Fibroblast of the aortic adventitia (primary cell): ENCODE measurements around the gene BPIFB6. TPM values are rescaled to one million over a fixed set of nuclear protein-coding genes. Genes with fewer than 3 reads are reported as not detected.

ENCODE experiments used
- DNase-seq: peaks from one replicate; pipeline ENCODE4 v3.0.0-alpha.2; 2010; ENCODE audit warnings: low read depth
- H3K4me3 ChIP-seq: 2 replicates; pipeline ENCODE4 v1.5.1; 2011; ENCODE audit warnings: low read depth, mild to moderate bottlenecking, control low read depth, low read length, moderate library complexity
- CTCF ChIP-seq: IDR thresholded peaks from 2 replicates; pipeline ENCODE4 v1.5.1; 2011; ENCODE audit warnings: mild to moderate bottlenecking, low read length, control low read depth, inconsistent platforms; ENCODE audit not compliant: insufficient read depth
- total RNA-seq: library from RNA; depleted of rRNA; stranded (reverse); fragments of >200 nt; gene quantifications from 2 replicates; pipeline ENCODE4 v1.2.3, GENCODE V29; 2012; ENCODE audit warnings: low replicate concordance

Gene BPIFB6
- total RNA-seq, 1 donor: not detected

GRCh38 chr20:33076662-33077372 is 45.4 kb downstream of the BPIFB6 start:
- no peak overlapping the region for H3K4me3 ChIP-seq
- no peak for TF ChIP-seq CTCF
- no peak for DNase-seq

GRCh38 chr20:33079259-33079658 is 47.8 kb downstream of the BPIFB6 start, which contains the start of gene BPIFB4:
Gene BPIFB4 (plus strand): TSS chr20:33079643. CDS start chr20:33081527, 1,884 bp downstream.
- TF ChIP-seq CTCF: no peak
- DNase-seq: peak; percentile 68
- H3K4me3 ChIP-seq: no peak within 1 kb of the TSS

GRCh38 chr20:33081411-33082154 is 50.1 kb downstream of the BPIFB6 start:
- no peak for TF ChIP-seq CTCF
- H3K4me3 ChIP-seq: no peak overlapping the region
- DNase-seq: no peak

- no peak overlapping the region for H3K4me3 ChIP-seq
- DNase-seq: no peak
- no peak for TF ChIP-seq CTCF
Observed at GRCh38 chr20:33082546-33082945, 51.1 kb downstream of the BPIFB6 start.

- no peak overlapping the region for H3K4me3 ChIP-seq
- no peak for DNase-seq
- no peak for TF ChIP-seq CTCF
Observed at GRCh38 chr20:33083544-33084340, 52.3 kb downstream of the BPIFB6 start.

GRCh38 chr20:33084722-33085121 is 53.3 kb downstream of the BPIFB6 start:
- H3K4me3 ChIP-seq: no peak overlapping the region

More at GRCh38 chr20:33084722-33085121, 53.3 kb downstream of the BPIFB6 start:
- DNase-seq: no peak
- TF ChIP-seq CTCF: no peak
